Liver (tissue), 9 donors: ENCODE results near the gene RPS10. TPM values are rescaled to one million over a fixed set of nuclear protein-coding genes. Genes with fewer than 3 reads are reported as not detected.

Source experiments
- DNase-seq: peaks from one replicate; pipeline ENCODE4 v3.0.0-alpha.2; 2017; ENCODE audit warnings: low spot score
- H3K27ac ChIP-seq, 2 donors: one replicate each; pipeline ENCODE4 v1.7.0; 2013; ENCODE audit warnings: inconsistent platforms in 2 of 2, low read length in 2 of 2, control low read depth in 1 of 2, low read depth in 1 of 2, mild to moderate bottlenecking in 1 of 2
- H3K27me3 ChIP-seq, 4 donors: one replicate each; pipeline versions ENCODE4 v1.6.1 to v1.7.0; 2013; ENCODE audit warnings: low read length in 3 of 4, inconsistent platforms in 1 of 4, mild to moderate bottlenecking in 1 of 4, moderate library complexity in 1 of 4; ENCODE audit not compliant: control insufficient read depth in 4 of 4, insufficient read depth in 4 of 4
- H3K36me3 ChIP-seq, 4 donors: one replicate each; pipeline versions ENCODE4 v1.6.1 to v1.7.0; 2013; ENCODE audit warnings: low read length in 3 of 4, mild to moderate bottlenecking in 3 of 4, low read depth in 1 of 4, moderate library complexity in 1 of 4; ENCODE audit not compliant: control insufficient read depth in 4 of 4, insufficient read depth in 3 of 4
- H3K4me1 ChIP-seq, 4 donors: one replicate each; pipeline versions ENCODE4 v1.6.1 to v1.7.0; 2013; ENCODE audit warnings: low read length in 3 of 4, mild to moderate bottlenecking in 3 of 4, moderate library complexity in 1 of 4; ENCODE audit not compliant: control insufficient read depth in 4 of 4, insufficient read depth in 4 of 4
- H3K4me3 ChIP-seq, 3 donors: one replicate each; pipeline versions ENCODE4 v1.6.1 to v1.7.0; 2013; ENCODE audit warnings: low read length in 3 of 3, control low read depth in 1 of 3, low read depth in 1 of 3, mild to moderate bottlenecking in 1 of 3
- H3K9ac ChIP-seq, 2 donors: one replicate each; pipeline ENCODE4 v1.7.0; 2013; ENCODE audit warnings: low read length in 2 of 2, mild to moderate bottlenecking in 2 of 2, moderate library complexity in 2 of 2, control low read depth in 1 of 2, low read depth in 1 of 2
- H3K9me3 ChIP-seq, 4 donors: one replicate each; pipeline versions ENCODE4 v1.6.1 to v1.7.0; 2013; ENCODE audit warnings: low read length in 3 of 4; ENCODE audit not compliant: control insufficient read depth in 4 of 4
- ATF3 ChIP-seq: IDR thresholded peaks from 2 replicates; pipeline ENCODE4 v1.6.1; 2016; ENCODE audit warnings: antibody characterized with exemption
- CTCF ChIP-seq: fragments of 150-350 bp; IDR thresholded peaks from 2 replicates; pipeline ENCODE4 v1.5.1; 2017; ENCODE audit warnings: improper control_type of control experiment, low read depth, low read length; ENCODE audit not compliant: missing input control
- FOXA1 ChIP-seq: IDR thresholded peaks from 2 replicates; pipeline ENCODE4 v1.6.1; 2016; ENCODE audit warnings: antibody characterized with exemption
- FOXA2 ChIP-seq: IDR thresholded peaks from 2 replicates; pipeline ENCODE4 v1.6.1; 2016; ENCODE audit warnings: antibody characterized with exemption
- GABPA ChIP-seq, 2 donors: IDR thresholded peaks in 1 of 2; conservative IDR thresholded peaks in 1 of 2; 2 replicates each; pipeline ENCODE4 v1.6.1; 2016; ENCODE audit warnings: antibody characterized with exemption in 2 of 2, mild to moderate bottlenecking in 1 of 2, moderate library complexity in 1 of 2
- HNF4A ChIP-seq, 2 donors: conservative IDR thresholded peaks; 2 replicates each; pipeline ENCODE4 v1.6.1; 2016; ENCODE audit warnings: antibody characterized with exemption in 2 of 2, mild to moderate bottlenecking in 2 of 2
- HNF4G ChIP-seq: IDR thresholded peaks from 2 replicates; pipeline ENCODE4 v1.6.1; 2016; ENCODE audit warnings: antibody characterized with exemption
- JUND ChIP-seq, 2 donors: IDR thresholded peaks; 2 replicates each; pipeline ENCODE4 v1.6.1; 2016; ENCODE audit warnings: antibody characterized with exemption in 2 of 2
- MAX ChIP-seq: IDR thresholded peaks from 2 replicates; pipeline ENCODE4 v1.6.1; 2016; ENCODE audit warnings: antibody characterized with exemption
- NR2F2 ChIP-seq: IDR thresholded peaks from 2 replicates; pipeline ENCODE4 v1.6.1; 2016; ENCODE audit warnings: antibody characterized with exemption
- RAD21 ChIP-seq, 2 donors: IDR thresholded peaks; 2 replicates each; pipeline ENCODE4 v1.6.1; 2016; ENCODE audit warnings: antibody characterized with exemption in 2 of 2, mild to moderate bottlenecking in 2 of 2
- REST ChIP-seq: IDR thresholded peaks from 2 replicates; pipeline ENCODE4 v1.6.1; 2016; ENCODE audit warnings: antibody characterized with exemption, mild to moderate bottlenecking
- RXRA ChIP-seq, 2 donors: IDR thresholded peaks; 2 replicates each; pipeline ENCODE4 v1.6.1; 2017 to 2018; ENCODE audit warnings: antibody characterized with exemption in 2 of 2, mild to moderate bottlenecking in 1 of 2
- SP1 ChIP-seq: IDR thresholded peaks from 2 replicates; pipeline ENCODE4 v1.6.1; 2018; ENCODE audit warnings: antibody characterized with exemption, mild to moderate bottlenecking
- TAF1 ChIP-seq: conservative IDR thresholded peaks from 2 replicates; pipeline ENCODE4 v1.6.1; 2016; ENCODE audit warnings: antibody characterized with exemption, mild to moderate bottlenecking
- YY1 ChIP-seq: IDR thresholded peaks from 2 replicates; pipeline ENCODE4 v1.6.1; 2016; ENCODE audit warnings: antibody characterized with exemption, mild to moderate bottlenecking
- ZBTB33 ChIP-seq: IDR thresholded peaks from 2 replicates; pipeline ENCODE4 v1.6.1; 2016; ENCODE audit warnings: antibody characterized with exemption
- WGBS: extraction: QIAGEN DNeasy Blood & Tissue Kit; methylation state at CpG from one replicate; pipeline ENCODE4 v1.1.7; 2013; 5-methylcytosine and 5-hydroxymethylcytosine counted together
- polyA plus RNA-seq, 2 donors: library from polyadenylated mRNA; stranded (reverse) in 1 of 2; unstranded in 1 of 2; fragments of 200-250 nt in 1 of 2; fragments of >200 nt in 1 of 2; fragmentation: Nextera tagmentation in 1 of 2; extraction: Ambion mirVana in 1 of 2; gene quantifications; one replicate each; pipeline versions ENCODE4 v1.2.1 to v1.2.3, GENCODE V29; 2013 to 2015
- total RNA-seq, 2 donors: library from RNA; depleted of rRNA; stranded (reverse); fragments of >200 nt; gene quantifications; one replicate each; pipeline ENCODE4 v1.2.3, GENCODE V29; 2014
- donor health status: healthy.
- donor health status: healthy.
- donor health status: healthy.
- donor health status: healthy.
- donor health status: healthy.

The RPS10 gene
- total and polyA plus RNA-seq, 4 donors: 294 to 970 (median 832) TPM

GRCh38 chr6:34418367-34418766, 7.5 kb downstream of the RPS10 start:
- Histone ChIP-seq H3K9me3 (no peaks in the 10 kb centered on the region), H3K36me3 (peaks cover 8 to 57% (median 44%) of the 10 kb centered on the region in 4 donors), H3K27me3 (no peaks in the 10 kb centered on the region), H3K9ac (no peak overlapping the region), H3K27ac (no peak overlapping the region), H3K4me1 (peaks cover 5 to 30% (median 22%) of the 10 kb centered on the region in 4 donors), H3K4me3 (no peak overlapping the region)
- no peak for TF ChIP-seq RAD21 (IDR thresholded peaks at IDR 0.05)
- no peak for TF ChIP-seq YY1
- TF ChIP-seq HNF4G: no peak
- no peak for TF ChIP-seq CTCF
- no peak for TF ChIP-seq REST
- no peak for TF ChIP-seq HNF4A (conservative IDR thresholded peaks at IDR 0.05)
- TF ChIP-seq SP1: no peak
- no peak for TF ChIP-seq ZBTB33
- no peak for TF ChIP-seq FOXA2
- TF ChIP-seq TAF1: no peak
- TF ChIP-seq GABPA (IDR thresholded peaks at IDR 0.05 in 1 of 2, conservative IDR thresholded peaks at IDR 0.05 in 1 of 2): no peak
- no peak for TF ChIP-seq JUND (IDR thresholded peaks at IDR 0.05)
- TF ChIP-seq RXRA (IDR thresholded peaks at IDR 0.05): no peak
- no peak for TF ChIP-seq FOXA1
- TF ChIP-seq NR2F2: no peak
- TF ChIP-seq ATF3: no peak
- no peak for TF ChIP-seq MAX
- no peak for DNase-seq
- 92% methylated on average over 5 of the region's 5 CpGs for WGBS
